HG03354 (cell line): ENCODE data around the gene CISD2.
"Not testable (repeated sequence)": the region's sequence is repeated elsewhere in the genome, so short reads cannot be mapped to it uniquely, and the experiment has no call there.

Source experiments
- ATAC-seq: cut with Tn5 transposase; IDR thresholded peaks from one replicate; pipeline ENCODE4 v1.9.1; 2021; ENCODE audit warnings: mild to moderate bottlenecking; ENCODE audit not compliant: unreplicated experiment, poor library complexity, severe bottlenecking

CISD2 gene, protein sequence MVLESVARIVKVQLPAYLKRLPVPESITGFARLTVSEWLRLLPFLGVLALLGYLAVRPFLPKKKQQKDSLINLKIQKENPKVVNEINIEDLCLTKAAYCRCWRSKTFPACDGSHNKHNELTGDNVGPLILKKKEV

DNA sequence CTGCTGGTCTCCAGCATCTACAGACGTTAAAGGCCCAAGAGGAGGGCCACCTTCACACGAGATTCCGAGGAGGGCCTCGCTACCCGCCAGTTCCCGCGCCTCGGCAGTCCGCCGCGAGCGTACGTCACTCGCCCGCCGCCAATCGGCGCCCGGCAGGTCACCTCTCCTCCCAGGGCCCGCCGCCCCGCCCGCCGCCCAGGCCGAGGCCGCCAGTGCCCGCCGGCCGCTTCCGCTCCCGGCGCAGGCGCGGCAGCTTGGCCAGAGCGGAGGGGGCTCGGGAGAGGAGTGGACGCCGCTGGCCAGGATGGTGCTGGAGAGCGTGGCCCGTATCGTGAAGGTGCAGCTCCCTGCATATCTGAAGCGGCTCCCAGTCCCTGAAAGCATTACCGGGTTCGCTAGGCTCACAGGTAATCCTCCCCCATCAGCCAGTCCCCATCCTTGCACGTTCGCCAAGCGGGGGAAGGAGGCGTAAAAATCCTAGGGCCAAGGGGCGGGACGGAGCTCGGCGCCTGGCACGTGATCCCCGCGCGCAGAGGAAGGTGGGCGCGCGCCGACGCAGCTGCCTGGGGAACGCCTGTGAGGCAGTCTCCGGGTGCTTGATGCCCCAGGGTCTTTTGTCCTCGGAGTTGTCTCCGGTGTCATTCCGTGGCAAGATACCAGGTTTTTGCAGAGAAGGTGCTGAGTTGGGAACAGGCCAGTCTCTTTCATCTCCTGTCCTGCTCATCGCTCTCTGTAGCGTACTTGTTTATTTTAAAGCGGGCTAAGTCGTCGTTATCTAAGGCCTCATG, at the start of gene CISD2:
Gene CISD2 (plus strand): TSS at position 212 of the 788 bp plus-strand sequence. CDS start 93 bp downstream, at position 305.
- peak; percentile 87 for ATAC-seq

DNA sequence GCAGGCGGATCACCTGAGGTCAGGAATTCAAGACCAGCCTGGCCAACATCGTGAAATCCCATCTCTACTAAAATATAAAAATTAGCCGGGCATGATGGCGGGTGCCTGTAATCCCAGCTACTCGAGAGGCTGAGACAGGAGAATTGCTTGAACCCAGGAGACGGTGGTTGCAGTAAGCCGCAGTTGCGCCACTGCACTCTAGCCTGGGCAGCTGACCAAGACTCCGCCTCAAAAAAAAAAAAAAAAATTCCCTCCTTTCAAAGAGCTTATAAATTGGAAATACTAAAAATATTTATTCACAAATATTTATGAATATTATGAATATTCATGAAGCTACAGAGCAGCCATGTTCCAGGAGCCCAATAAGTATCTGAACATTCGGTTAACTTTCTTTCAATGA, 49.7 kb upstream of the CISD2 start:
- ATAC-seq: not testable (repeated sequence)

DNA sequence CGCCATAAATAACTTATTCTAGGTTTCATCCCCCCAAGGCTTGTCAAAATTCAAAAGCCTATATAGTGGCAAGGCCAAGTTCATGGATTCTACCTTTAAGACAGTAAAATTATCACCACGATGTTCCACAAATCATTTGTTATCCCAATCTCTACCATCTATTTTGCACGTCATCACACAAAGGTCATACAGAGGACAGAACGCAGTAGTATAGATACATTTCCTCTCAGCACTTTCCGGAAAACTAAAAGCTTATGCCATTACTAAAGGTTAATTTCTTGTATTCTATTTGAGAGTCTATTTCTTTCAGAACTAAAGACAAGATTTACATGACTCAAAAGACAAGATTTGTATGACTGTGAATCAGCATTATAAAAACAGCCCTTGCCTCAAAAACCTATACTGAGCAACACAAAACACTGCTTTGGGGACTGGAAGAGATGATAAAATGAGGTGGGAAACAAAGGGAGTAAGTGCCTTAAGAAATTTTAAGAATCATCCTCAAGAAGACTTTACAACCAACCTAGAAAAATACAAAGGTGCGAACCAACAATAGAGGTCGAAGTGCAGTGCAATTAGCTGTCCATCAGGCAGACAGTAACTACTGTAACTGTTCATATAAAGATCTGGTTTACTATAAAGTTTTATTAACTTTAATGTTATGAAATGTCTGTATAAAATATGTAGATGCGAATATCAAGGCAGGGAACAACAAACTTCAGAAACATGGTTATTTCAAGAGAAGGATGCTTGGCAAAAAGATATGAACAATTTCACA, 49.0 kb upstream of the CISD2 start:
- ATAC-seq: no peak

DNA sequence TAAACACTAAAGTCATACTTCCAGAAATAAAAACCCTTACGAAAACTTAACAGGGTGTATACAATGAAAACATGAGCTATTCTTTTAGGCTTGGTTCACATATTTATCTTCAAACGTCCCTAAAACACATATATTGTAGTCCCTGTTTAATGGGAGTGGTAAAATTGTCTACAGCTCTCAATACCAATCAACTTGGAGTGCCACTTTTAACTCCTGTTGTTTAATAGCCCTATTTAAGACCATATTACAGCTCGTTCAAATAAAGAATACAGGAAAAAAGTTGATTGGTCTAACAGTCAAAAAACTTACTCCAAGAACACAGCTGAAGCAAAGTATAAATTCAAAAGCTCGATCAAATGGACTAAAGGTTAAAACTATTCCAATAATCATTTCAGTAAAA, 45.3 kb upstream of the CISD2 start:
- ATAC-seq: no peak

DNA sequence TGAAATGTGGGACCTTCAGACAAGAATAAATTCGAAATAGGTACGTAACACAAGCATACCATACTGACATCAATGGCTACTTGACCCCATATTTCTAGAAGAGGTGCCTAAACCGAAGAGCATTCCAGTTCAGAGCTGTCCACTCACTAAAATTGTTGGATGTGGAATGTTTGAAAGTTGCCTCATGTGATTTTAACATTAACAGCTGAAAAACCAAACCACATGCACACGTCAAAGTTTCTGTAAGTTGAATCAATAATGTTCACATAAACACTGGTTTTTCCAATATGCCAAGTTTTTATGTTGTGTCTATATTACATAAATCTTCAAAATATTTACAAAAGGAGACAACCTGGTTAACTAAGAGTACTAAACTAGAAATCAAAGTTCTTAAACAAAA, 44.9 kb upstream of the CISD2 start:
- ATAC-seq: no peak

DNA sequence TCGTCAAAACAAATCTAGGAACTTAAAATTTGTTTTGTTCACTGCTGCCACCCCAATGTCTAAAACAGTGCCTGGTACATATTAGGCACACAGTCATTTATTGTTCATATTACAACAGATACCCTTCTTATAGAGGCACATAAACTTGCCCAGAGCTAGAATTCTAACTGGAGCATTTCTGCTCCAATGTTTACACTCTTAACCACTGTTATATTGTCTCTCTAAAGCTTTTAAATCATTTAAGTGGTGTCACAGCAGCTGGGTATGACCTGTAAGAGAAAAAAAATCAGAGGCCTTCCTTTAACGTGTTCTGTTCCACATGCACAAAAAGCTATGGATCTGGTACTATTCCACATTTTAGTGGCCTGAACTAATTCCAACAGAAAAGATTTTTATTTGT, 44.4 kb upstream of the CISD2 start:
- ATAC-seq: no peak

DNA sequence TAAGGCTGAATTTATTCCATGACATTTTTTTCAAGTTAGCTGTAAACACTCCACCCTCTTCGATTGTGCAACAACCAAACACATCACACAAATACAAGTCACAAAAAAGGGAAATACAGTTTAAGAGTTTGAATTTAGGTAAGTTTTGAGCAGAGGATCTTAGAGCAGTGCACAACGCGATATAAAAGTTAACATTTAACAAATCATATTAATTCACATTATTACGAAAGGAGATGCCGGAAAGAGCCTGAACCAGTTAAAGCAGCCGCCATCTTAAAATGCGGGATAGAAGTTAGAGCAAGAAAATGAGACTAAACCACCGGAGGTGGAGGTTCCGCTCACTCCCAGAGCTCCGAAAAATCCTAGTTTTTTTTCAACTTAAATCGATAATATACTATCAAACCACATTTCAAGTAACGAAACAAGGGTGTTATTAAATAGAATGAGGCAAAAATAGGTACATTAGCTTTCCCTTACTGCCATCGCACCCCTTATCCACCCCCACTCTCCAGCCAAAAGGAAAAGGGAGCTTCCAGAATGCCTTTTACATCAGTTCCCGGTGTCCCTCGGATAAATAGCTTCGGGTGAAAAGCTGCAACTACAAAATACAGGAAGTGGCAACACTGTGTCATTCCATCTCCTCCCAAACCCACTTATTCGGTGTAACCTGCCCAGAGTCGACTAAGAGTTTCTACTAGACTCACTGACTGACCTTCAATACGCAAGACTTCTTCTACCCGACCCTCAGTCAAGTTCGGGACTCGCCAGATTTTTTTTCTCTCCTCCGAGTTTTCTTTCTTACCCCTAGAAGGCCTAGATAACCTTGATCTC, 43.3 kb upstream of the CISD2 start:
- ATAC-seq: no peak

DNA sequence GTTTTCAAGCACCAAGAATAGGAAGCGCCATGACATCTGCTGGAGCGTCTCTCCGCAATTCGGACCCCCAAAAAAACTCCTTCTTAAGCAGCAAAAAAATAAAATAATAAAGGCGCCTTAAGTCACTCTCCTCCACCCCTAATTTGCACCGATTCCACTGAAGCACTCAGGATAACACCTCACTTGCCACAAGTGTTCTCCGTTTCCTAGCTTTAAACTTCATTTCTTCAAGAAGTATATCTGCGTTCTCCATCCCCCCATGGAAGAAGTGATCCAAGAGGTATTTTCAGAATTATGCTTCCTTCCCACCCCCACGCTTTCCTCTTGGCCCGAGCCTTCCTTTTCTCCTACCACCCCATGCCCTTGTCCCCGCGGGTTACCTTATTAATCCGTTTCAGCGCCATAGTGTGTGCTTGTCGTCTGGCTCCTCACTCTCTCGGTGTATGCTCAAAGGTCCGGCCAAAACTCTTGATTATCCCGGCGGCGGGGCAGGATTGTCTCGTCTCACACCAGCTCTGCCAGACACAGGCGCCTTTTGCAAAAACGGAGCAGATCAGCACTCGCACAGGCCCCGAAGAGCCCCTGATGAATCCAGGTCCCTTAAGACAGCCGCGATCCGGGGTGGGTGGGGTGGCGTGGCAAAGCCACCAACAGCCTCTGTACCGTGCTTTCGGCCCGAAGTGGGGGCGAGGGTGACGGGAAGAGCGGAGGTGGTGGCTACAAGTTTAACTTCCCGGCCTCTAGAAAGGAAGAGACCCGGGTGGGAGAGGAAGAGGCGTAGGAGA, 42.5 kb upstream of the CISD2 start:
- ATAC-seq: no peak

DNA sequence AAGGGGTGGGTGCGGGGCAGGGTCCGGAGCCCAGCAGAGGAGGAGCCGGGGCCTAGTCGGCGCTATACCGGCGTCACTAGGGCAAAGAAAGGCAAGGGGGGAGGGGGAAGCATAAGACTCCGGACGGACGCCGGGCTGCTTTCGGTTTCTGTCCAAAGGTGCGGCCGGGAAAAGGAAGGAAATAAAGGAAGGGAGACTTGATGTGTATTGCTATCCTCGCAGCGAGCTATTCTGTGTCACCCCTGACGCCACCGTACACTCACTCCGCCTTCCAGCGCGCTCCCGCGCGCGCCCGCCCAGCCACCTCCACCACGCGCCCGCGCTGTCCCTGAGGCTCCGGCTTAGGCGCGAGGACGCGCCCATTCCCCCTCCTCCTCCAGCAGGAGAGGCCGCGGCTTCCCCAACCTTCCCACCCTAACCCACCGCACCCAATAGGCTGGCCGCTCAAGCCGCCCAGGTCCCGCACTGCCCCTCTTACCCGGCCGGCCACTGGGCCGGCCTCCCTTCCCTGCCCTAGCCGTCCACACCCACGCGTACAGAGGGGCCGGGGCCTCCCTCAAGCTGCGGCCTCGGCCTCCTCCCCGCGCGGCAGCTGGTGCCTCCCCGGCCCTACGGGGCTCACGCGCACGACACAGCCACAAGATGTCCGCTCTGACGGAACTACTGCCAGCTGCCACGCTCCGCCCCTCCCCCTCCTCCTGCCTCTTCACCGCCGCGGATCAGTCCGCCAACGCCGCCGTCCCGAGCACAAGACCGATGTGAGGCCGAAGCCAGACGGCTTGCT, 41.7 kb upstream of the CISD2 start, which contains the start of gene UBE2D3:
Gene UBE2D3 (minus strand): TSS at position 662 of the 784 bp plus-strand sequence. CDS start 1,043 bp downstream, outside the sequence.
- peak; percentile 41 for ATAC-seq

DNA sequence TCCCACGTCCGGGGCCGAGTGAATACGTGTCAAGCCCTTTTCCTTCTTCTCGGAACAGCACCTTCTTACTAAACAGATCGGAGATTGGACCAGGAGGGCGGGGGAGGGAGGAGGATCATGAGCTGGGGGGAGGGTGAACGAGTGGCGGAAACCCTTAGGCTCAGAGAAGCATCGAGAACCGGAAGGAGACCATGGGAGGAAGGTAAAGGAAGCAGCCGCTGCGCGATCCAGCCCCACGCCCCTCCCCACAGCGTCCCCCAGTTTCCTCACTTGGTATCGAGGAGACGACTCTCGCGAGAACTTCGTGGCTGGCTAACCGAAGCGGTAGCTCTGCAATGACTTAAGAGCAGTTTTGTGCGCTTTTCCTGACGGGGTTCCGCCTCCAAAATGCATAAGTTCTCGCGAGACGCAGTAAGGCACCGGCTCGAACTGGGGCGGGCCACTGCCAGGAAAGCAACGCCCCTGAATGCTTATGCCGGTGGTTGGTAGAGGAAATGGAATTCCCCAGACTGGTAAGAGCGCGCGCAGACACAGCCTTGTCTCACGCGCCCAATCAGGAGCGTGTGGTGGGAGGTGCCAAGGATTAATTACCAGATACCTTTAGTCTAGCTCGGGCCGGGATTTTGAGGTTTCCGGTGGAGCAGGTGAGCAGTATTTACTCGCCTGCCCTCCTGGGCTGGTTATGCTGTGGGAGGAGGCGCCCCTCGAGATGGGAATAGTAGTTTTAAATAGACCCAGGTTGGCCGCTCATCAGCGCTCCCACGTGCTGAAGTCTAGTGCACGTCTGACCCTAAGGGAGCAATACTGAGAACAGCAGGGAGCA, 40.9 kb upstream of the CISD2 start:
- ATAC-seq: peak; percentile 84

DNA sequence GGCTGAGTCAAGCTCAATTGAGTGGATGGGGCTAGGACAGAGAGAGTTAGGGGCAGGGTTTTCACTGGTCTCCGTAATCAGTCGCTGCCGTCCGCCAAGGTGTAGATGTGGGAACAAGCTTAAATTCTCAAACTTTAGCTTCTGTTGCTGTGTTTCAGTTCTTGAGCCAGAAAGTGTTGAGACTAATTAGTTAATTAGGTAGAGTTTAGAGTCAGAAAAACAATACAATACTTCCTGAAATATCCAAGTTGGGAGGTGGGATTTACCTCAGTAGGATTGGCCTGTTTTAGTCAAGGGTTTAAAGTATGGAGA, 40.3 kb upstream of the CISD2 start:
- ATAC-seq: no peak

DNA sequence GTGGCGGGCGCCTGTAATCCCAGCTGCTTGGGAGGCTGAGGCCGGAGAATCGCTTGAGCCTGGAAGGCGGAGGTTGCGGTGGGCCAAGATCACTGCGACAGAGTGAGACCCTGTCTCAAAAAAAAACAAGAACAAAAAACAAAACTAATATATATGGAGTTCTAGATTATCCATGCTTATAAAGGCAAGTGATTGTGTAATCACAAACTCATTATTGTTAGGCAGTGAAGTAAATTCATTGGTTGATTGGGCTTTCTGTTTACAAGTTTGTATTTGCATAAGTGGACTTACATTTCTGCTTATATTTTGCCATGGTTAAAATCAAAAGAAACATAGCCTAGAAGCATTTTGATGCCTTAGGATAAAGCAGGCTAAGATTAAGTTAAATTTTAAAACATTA, 39.0 kb upstream of the CISD2 start:
- ATAC-seq: no peak

DNA sequence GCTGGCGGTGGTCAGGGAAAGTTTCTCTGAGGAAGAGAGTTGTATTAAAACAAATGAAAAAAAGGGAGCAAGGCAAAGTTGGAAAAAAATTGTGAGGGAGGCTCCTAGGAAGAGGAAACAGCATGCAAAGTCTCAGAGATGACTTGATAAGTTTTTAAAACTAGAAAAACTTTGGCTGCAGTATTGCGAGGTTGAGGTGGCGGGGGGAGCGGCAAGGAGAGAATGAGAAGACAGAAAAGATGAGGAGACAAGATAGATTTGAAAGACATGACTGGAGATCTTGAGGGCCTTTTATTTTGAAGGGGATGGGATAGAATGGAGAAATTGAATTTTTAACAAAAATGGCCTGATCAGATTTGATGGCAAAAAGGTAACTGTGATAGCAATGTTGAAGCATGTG, 36.7 kb upstream of the CISD2 start:
- no peak for ATAC-seq

DNA sequence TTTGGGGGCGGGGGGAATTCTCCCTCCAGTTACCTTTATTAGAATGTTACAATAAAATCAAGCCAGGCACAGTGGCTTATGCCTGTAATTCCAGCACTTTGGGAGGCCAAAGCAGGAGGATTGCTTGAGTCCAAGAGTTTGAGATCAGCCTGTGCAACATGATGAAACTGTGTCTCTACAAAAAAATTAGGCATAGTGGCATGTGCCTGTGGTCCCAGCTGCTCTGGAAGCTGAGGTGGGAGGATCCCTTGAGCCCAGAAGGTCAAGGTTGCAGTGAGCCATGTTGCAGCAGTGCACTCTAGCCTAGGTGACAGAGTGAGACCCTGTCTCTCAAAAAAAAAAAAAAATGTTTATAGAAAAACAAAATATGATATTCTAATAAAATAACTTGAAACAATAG, 36.1 kb upstream of the CISD2 start:
- ATAC-seq: no peak

DNA sequence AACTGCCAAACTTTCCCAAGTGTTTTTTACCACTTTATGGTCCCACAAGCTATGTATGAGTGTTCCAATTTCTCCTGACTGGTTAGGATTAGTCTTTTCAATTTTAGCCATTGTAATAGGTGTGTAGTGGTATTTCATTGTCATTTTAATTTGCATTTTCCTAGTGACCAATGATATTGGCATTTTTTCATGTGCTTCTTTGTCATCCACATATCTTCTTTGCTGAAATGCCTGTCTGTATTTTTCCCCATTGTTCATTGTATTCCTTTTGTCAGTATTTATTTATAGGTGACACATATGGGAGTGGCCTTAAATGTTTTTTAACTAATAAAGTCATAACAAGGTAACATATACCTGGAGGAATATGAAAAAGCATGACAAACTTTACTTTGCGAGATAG, 32.2 kb upstream of the CISD2 start:
- ATAC-seq: no peak

DNA sequence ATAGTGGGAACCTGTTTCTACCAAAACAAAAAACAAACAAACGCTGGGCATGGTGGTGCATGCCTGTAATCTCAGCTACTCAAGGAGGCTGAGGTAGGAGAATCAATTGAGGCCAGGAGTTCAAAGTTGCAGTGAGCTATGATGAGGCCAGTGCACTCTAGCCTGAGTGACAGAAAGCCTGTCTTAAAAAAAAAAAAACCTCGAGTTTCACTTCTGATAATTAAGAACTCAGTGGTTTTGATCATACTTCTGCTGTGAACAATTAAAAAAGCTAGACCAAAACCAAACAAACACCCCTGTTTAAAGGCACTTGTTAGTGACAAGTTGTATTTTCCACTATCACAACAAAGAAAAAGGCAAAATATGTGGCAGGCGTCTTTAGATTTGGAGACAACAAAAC, 26.4 kb upstream of the CISD2 start:
- ATAC-seq: no peak

DNA sequence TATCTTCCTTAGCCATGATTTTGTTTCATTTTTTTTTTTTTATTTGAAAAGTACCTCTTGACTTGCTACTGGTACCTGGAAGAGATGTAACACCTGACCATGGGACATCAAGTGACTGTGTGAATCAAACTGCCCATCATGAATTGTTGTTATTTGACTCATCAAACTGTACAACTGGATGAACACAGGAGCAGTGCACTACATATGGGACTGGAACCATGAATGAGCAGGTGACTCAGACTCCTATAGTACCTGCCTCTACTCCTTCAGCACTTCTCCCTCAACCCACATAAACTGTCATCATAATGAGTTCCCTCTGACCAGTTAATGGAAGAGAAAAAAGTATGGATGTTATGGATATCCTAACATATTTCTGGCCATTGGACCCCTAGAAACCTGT, 25.5 kb upstream of the CISD2 start:
- ATAC-seq: no peak

DNA sequence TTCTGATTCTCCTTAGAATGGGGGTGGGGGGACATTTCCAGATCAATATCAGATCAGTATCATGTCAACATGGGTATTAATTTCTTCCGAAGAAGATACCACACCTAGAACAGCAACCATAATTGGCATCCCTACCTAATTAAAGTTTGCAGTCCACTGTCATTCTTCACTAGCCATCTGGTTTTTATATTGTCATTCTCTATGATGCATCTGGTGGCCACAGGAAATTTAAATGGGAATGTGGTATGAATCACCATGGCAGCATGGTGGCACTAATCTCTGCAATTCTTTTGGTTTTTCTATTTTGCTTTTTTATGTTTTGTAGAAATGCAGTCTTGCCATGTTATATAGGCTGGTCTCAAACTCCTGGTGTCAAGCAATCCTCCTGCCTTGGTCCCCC, 24.9 kb upstream of the CISD2 start:
- no peak for ATAC-seq
